Colonic mucosa (tissue), 4 donors: ENCODE data around the gene TNS4. TPM values are rescaled to one million over a fixed set of nuclear protein-coding genes. Genes with fewer than 3 reads are reported as not detected.

Source experiments
- DNase-seq: peaks from one replicate; pipeline ENCODE4 v3.0.0-alpha.2; 2020
- H3K27ac ChIP-seq: fragments of 200-600 bp; one replicate; pipeline ENCODE4 v1.8.0; 2021
- H3K27me3 ChIP-seq: fragments of 200-600 bp; one replicate; pipeline ENCODE4 v1.8.0; 2021
- H3K36me3 ChIP-seq: fragments of 200-600 bp; one replicate; pipeline ENCODE4 v1.8.0; 2021
- H3K4me1 ChIP-seq: fragments of 200-600 bp; one replicate; pipeline ENCODE4 v1.8.0; 2021; ENCODE audit warnings: mild to moderate bottlenecking
- H3K4me3 ChIP-seq: fragments of 200-600 bp; one replicate; pipeline ENCODE4 v1.8.0; 2021
- H3K9ac ChIP-seq, 2 donors: one replicate each; pipeline ENCODE4 v1.7.0; 2013; ENCODE audit warnings: control low read depth in 2 of 2, low read depth in 2 of 2, low read length in 2 of 2
- H3K9me3 ChIP-seq: fragments of 200-600 bp; one replicate; pipeline ENCODE4 v1.8.0; 2021
- intact Hi-C: fragments of 100-400 bp; cut with DNase I; formaldehyde crosslinking; loops from one replicate; pipeline ENCODE4 v1.14.1; 2022
- total RNA-seq, 2 donors: library from RNA; stranded (reverse); fragmentation: NEBNext Ultra II Directional in 1 of 2; extraction: Animal tissue kit (Norgen Biotek cat#: 25700) in 1 of 2; gene quantifications; one replicate each; pipeline ENCODE4 v1.2.1, GENCODE V29; 2021
- TF ChIP-seq, protein P1 (sequence below): fragments of 200-600 bp; IDR thresholded peaks from one replicate; pipeline ENCODE4 v1.8.0; 2022; ENCODE audit warnings: antibody characterized with exemption, mild to moderate bottlenecking
- donor health status: healthy.
- donor health status: DM: no; HTN: no; CAD: no.
- donor health status: DM: no; HTN: no; CAD: no.

Gene TNS4
- total RNA-seq, 2 donors from 2014 or later: 8.8 to 20.4 TPM

DNA sequence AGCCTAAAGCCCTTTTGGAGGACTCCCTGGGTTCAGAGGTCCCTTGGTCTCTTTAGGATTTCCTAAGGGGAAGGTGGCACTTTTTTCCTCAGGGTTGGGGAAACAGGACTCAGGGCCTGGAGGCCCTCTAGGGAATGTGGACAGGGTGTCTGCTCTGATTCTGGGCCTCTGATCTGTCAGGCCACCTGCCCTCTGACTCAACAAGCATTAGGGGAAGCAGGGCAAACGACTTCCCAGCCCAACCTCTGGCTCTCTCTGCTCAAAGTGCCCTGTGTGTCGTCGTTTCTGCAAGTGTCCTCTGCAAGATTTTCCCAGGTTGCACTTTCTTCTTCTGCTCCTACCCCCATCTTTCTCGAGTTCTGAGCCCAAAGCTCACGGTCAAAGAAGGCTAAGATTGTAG lies 64.8 kb downstream of the TNS4 start:
- no peak for DNase-seq
- Histone ChIP-seq H3K27ac (no peak overlapping the region), H3K9me3 (no peaks in the 10 kb centered on the region), H3K36me3 (no peaks in the 10 kb centered on the region), H3K4me1 (no peaks in the 10 kb centered on the region), H3K9ac (no peak overlapping the region), H3K27me3 (no peaks in the 10 kb centered on the region), H3K4me3 (no peak overlapping the region)
- TF ChIP-seq, protein P1, sequence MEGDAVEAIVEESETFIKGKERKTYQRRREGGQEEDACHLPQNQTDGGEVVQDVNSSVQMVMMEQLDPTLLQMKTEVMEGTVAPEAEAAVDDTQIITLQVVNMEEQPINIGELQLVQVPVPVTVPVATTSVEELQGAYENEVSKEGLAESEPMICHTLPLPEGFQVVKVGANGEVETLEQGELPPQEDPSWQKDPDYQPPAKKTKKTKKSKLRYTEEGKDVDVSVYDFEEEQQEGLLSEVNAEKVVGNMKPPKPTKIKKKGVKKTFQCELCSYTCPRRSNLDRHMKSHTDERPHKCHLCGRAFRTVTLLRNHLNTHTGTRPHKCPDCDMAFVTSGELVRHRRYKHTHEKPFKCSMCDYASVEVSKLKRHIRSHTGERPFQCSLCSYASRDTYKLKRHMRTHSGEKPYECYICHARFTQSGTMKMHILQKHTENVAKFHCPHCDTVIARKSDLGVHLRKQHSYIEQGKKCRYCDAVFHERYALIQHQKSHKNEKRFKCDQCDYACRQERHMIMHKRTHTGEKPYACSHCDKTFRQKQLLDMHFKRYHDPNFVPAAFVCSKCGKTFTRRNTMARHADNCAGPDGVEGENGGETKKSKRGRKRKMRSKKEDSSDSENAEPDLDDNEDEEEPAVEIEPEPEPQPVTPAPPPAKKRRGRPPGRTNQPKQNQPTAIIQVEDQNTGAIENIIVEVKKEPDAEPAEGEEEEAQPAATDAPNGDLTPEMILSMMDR: no peak
- intact Hi-C loops: no loop called here

DNA sequence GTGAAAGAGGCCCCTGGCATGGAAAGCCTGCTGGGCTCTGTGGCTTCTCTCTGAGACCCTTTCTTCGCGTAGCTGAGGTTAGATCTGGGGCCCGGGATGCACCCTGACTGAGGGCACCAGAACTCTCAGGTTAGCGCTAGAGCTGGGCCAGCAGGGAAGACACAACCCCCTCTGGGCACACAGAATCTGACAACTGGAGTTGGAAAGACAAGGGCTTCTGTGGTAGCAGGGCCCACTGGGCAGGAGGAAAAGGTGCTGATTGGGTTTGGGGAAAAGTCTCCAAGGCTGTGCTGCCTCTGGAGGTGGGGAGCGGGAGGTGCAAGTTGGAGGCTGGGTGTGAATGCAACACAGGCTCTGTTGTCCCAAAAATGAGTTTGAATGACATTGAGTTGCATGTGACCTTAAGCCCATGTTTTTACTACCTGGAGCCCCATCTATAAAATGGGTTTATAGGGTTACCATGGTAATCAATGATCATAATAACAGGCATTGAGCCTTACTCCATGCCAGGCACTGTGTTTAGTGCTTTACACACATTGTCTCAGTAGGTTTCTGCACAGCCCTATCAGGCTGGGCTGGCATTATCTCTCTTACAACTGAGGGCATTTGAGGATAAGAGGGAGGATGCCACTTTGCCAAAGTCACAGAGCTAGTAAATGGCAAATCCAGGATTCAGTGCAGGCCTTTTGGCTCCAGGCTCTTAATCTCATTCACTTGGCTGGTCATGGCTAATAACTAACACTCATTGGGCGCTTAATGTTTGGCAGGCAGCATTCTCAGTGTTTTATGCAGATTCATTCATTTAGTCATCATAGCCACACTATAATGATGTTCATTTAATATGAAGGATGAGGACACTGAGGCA lies 67.6 kb downstream of the TNS4 start:
- no peaks in the 10 kb centered on the region for H3K27me3 ChIP-seq
- no peaks in the 10 kb centered on the region for H3K9me3 ChIP-seq
- no peaks in the 10 kb centered on the region for H3K36me3 ChIP-seq
- no peaks in the 10 kb centered on the region for H3K4me1 ChIP-seq
- H3K4me3 ChIP-seq: no peak overlapping the region
- H3K27ac ChIP-seq: no peak overlapping the region
- no peak for DNase-seq
- no peak overlapping the region for H3K9ac ChIP-seq
- TF ChIP-seq, protein P1: peak; percentile 42
- intact Hi-C loops: no loop called here

DNA sequence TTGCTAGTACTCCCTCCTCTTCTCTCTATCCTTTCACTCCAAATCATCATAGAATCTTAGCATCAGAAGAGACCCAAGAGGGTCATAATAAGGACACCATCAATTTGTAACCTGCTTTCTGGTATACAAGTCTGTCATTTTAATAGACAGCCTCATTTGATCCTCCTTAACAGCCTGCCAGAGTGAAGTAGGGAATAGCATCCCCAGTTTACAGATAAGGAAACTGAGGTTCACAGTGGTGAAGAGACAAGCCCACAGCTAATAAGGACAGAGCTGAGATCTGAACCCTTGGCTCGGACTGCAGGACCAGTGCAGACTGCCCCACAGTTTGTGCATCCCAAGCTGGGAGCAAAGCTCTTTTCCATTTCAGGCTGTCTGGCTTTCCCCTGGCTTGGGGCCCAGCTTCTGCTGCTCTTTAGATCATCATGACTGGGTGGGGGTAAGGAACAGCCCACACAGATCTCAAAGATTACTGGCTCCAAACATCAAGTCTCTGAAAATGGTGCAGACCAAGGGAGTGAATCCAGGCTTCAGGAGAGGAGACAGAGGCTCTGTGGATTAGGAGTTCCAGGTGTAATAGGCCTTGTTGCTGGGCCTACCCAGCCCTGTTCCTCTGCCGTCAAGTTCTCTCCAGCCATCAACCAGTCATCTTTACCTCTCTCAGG lies 68.4 kb downstream of the TNS4 start:
- Histone ChIP-seq H3K27ac (no peak overlapping the region), H3K9me3 (no peaks in the 10 kb centered on the region), H3K36me3 (no peaks in the 10 kb centered on the region), H3K4me3 (no peak overlapping the region), H3K27me3 (no peaks in the 10 kb centered on the region), H3K9ac (no peak overlapping the region), H3K4me1 (no peaks in the 10 kb centered on the region)
- no peak for DNase-seq
- TF ChIP-seq, protein P1: no peak
- intact Hi-C loops: no loop called here

DNA sequence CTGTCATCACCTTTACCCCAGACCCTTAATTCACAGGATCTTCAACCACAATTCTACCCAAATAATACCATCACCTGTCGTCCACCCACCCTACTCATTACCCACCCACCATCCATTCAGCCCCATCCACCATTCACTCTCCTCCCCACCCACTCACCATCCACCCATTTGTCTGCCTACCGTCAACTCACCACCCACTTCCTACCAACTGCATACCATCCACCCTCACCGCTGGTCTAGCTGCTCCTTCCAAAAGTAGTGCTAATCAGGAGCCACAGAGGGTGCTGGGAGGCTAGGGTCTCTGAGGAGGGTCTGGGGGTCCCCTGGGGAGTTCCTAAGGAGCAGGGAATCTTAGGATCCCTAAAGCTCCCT lies 70.2 kb downstream of the TNS4 start:
- intact Hi-C loops: no loop called here
- no peak overlapping the region for H3K4me3 ChIP-seq

More for the DNA sequence above, 70.2 kb downstream of the TNS4 start:
- TF ChIP-seq, protein P1: no peak
- Histone ChIP-seq H3K9me3 (no peaks in the 10 kb centered on the region), H3K27me3 (no peaks in the 10 kb centered on the region), H3K36me3 (no peaks in the 10 kb centered on the region), H3K27ac (no peak overlapping the region), H3K4me1 (no peaks in the 10 kb centered on the region), H3K9ac (no peak overlapping the region)
- peak; percentile 13 for DNase-seq
